H1 (cell line): ENCODE data around the gene C3. TPM values are rescaled to one million over a fixed set of nuclear protein-coding genes. Genes with fewer than 3 reads are reported as not detected.
A peak's percentile ranks its signal among the peaks of the same experiment; 100 is the strongest.

Experiments
- ASH2L ChIP-seq: fragments of 200-600, 300-600 bp; sonication (generic); IDR thresholded peaks from one replicate; pipeline ENCODE4 v1.7.1; 2017; ENCODE audit warnings: low read length
- BRCA1 ChIP-seq: IDR thresholded peaks from 2 replicates; pipeline ENCODE4 v1.6.1; 2012; ENCODE audit warnings: low read depth, low read length, improper control_type of control experiment
- CHD2 ChIP-seq: IDR thresholded peaks from 2 replicates; pipeline ENCODE4 v1.6.1; 2012; ENCODE audit warnings: low read length, improper control_type of control experiment
- CTBP2 ChIP-seq: IDR thresholded peaks from 2 replicates; pipeline ENCODE4 v1.7.0; 2011; ENCODE audit warnings: borderline replicate concordance, mild to moderate bottlenecking, moderate library complexity, mixed read lengths, low read length; ENCODE audit not compliant: insufficient read depth, insufficient read length
- EP300 ChIP-seq, 2 experiments: IDR thresholded peaks; 1 replicate in 1 of 2; 2 replicates in 1 of 2; pipeline ENCODE4 v1.6.1; 2011 to 2012; ENCODE audit warnings: low read depth in 2 of 2, low read length in 2 of 2, mild to moderate bottlenecking in 2 of 2, borderline replicate concordance in 1 of 2, inconsistent platforms in 1 of 2, moderate library complexity in 1 of 2
- EZH2 ChIP-seq: fragments of 200-600 bp; sonication (generic); IDR thresholded peaks from 2 replicates; pipeline ENCODE4 v1.7.1; 2012; ENCODE audit warnings: low read depth, mild to moderate bottlenecking, moderate library complexity, low read length, inconsistent platforms; ENCODE audit not compliant: severe bottlenecking
- GABPA ChIP-seq: IDR thresholded peaks from 2 replicates; pipeline ENCODE4 v1.6.1; 2011; ENCODE audit warnings: mild to moderate bottlenecking, low read length, moderate library complexity, borderline replicate concordance; ENCODE audit not compliant: insufficient read depth
- HDAC6 ChIP-seq: IDR thresholded peaks from one replicate; pipeline ENCODE4 v1.7.1; 2012; ENCODE audit warnings: low read depth, mild to moderate bottlenecking, inconsistent platforms, low read length, moderate library complexity
- MAFK ChIP-seq: IDR thresholded peaks from 2 replicates; pipeline ENCODE4 v1.6.1; 2012; ENCODE audit warnings: low read depth, mild to moderate bottlenecking, improper control_type of control experiment, low read length
- NRF1 ChIP-seq: IDR thresholded peaks from 2 replicates; pipeline ENCODE4 v1.6.1; 2011; ENCODE audit warnings: mild to moderate bottlenecking, low read depth, low read length, improper control_type of control experiment
- PHF8 ChIP-seq: fragments of 200-600 bp; sonication (generic); conservative IDR thresholded peaks from 2 replicates; pipeline ENCODE4 v1.7.1; 2012; ENCODE audit warnings: low read depth, mild to moderate bottlenecking, inconsistent platforms, low read length, moderate library complexity
- POLR2A ChIP-seq, 2 experiments: IDR thresholded peaks; 1 replicate in 1 of 2; 2 replicates in 1 of 2; pipeline ENCODE4 v1.6.1; 2011; ENCODE audit warnings: low read depth in 2 of 2, low read length in 2 of 2, mild to moderate bottlenecking in 2 of 2; ENCODE audit errors: control extremely low read depth in 1 of 2
- RAD21 ChIP-seq, 2 experiments: IDR thresholded peaks in 1 of 2; conservative IDR thresholded peaks in 1 of 2; 2 replicates each; pipeline ENCODE4 v1.6.1; 2011; ENCODE audit warnings: low read depth in 2 of 2, low read length in 2 of 2, improper control_type of control experiment in 1 of 2, inconsistent platforms in 1 of 2, mild to moderate bottlenecking in 1 of 2, moderate library complexity in 1 of 2
- RNF2 ChIP-seq: fragments of 200-900, 300-1000 bp; sonication (generic); IDR thresholded peaks from 2 replicates; pipeline ENCODE4 v1.7.1; 2016; ENCODE audit warnings: borderline replicate concordance, low read depth, mild to moderate bottlenecking, antibody characterized with exemption, low read length; ENCODE audit not compliant: poor library complexity, severe bottlenecking; ENCODE audit errors: missing control alignments
- SP1 ChIP-seq: IDR thresholded peaks from 2 replicates; pipeline ENCODE4 v1.6.1; 2011; ENCODE audit warnings: low read depth, low read length
- TAF1 ChIP-seq: IDR thresholded peaks from 2 replicates; pipeline ENCODE4 v1.6.1; 2011; ENCODE audit warnings: mild to moderate bottlenecking, low read depth, low read length
- TBP ChIP-seq: IDR thresholded peaks from 2 replicates; pipeline ENCODE4 v1.6.1; 2011; ENCODE audit warnings: low read depth, low read length, improper control_type of control experiment
- YY1 ChIP-seq: IDR thresholded peaks from 2 replicates; pipeline ENCODE4 v1.6.1; 2011; ENCODE audit warnings: low read depth, mild to moderate bottlenecking, low read length
- ZNF274 ChIP-seq: IDR thresholded peaks from 2 replicates; pipeline ENCODE4 v1.7.0; 2012; ENCODE audit warnings: low read length, borderline replicate concordance; ENCODE audit errors: extremely low read depth
- polyA plus RNA-seq, 7 experiments: library from polyadenylated mRNA; depleted of rRNA in 3 of 7; stranded (reverse) in 5 of 7; unstranded in 2 of 7; fragments of >200 nt in 5 of 7; fragments of 200-250 nt in 2 of 7; gene quantifications; 1 replicate in 5 of 7; 2 replicates in 1 of 7; 4 replicates in 1 of 7; pipeline versions ENCODE4 v1.2.1 to v1.2.3, GENCODE V29; 2011 to 2013; ENCODE audit warnings: missing spikeins in 2 of 7, mixed read lengths in 2 of 7
- total RNA-seq: library from RNA; stranded (reverse); fragmentation: NEBNext Ultra II Directional; extraction: Animal tissue kit (Norgen Biotek cat#: 25700); gene quantifications from 2 replicates; pipeline ENCODE4 v1.2.1, GENCODE V29; 2021
- TF ChIP-seq, protein P1 (sequence below): IDR thresholded peaks from 2 replicates; pipeline ENCODE4 v1.6.1; 2012; ENCODE audit warnings: inconsistent platforms
- TF ChIP-seq, protein P2 (sequence below): IDR thresholded peaks from 2 replicates; pipeline ENCODE4 v1.6.1; 2011; ENCODE audit warnings: low read depth, mild to moderate bottlenecking, low read length; ENCODE audit not compliant: insufficient read depth

C3 gene
- total and polyA plus RNA-seq, 2 of the 8 experiments (the other 6 are each of a cell fraction or from before 2014, with no cell fraction given), result 6.4 to 12.8 TPM

DNA sequence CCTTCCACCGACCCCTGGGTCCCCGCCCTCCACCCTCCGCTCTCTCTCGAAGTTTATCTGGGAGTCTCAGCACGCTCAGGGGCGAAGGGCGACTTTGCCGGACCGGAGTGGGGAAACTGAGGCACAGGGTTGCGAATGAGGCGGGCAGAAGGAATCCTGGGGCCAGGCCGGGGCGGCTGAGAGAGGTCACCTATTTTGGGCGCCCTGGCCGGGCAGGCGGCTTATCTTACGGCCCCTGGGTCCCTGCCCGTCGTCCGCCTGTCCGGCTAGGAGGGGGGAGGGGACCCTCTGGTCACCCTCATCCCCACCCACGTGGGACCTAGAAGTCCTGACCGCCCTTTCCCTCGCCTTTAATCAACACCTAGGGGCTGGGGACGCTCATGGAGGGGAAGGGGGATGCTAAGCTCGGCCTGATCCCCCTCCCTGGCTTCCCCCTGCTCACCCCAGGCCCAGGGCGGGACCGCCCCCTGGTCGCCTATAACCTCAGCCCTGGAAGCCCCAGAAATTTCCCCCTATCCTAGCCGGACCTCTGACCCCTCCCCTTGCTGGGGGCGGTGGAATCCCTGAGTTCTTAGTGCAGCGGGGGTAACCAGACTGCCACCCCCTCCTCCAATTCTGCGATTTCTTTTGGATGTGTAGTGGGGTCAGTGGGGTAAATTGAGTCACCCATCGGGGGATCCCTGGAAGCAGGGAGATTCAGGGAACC lies 19.6 kb upstream of the C3 start (continued):
- TF ChIP-seq RNF2, result no peak
- no peak for TF ChIP-seq SP1
- TF ChIP-seq RAD21 (IDR thresholded peaks at IDR 0.05 in 1 of 2, conservative IDR thresholded peaks at IDR 0.05 in 1 of 2; ENCODE audit: low read depth in 2 of 2, low read length in 2 of 2), result no peak
- TF ChIP-seq POLR2A (IDR thresholded peaks at IDR 0.05; ENCODE audit: control extremely low read depth in 1 of 2, low read depth in 2 of 2, low read length in 2 of 2), result no peak
- TF ChIP-seq CTBP2, result no peak
- TF ChIP-seq PHF8, result peak; percentile 2; the same call in 1 of the 2 replicates
- no peak for TF ChIP-seq BRCA1
- no peak for TF ChIP-seq ZNF274
- peak; percentile 40 for TF ChIP-seq ASH2L
- no peak for TF ChIP-seq MAFK
- no peak for TF ChIP-seq YY1
- TF ChIP-seq NRF1, result no peak
- no peak for TF ChIP-seq TAF1
- TF ChIP-seq EZH2, result no peak
- no peak for TF ChIP-seq GABPA
- TF ChIP-seq, protein P1, sequence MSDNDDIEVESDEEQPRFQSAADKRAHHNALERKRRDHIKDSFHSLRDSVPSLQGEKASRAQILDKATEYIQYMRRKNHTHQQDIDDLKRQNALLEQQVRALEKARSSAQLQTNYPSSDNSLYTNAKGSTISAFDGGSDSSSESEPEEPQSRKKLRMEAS, result peak; percentile 14; the same call in 1 of the 2 replicates
- TF ChIP-seq TBP, result no peak
- no peak for TF ChIP-seq HDAC6
- no peak for TF ChIP-seq EP300 (IDR thresholded peaks at IDR 0.05; ENCODE audit: borderline replicate concordance in 1 of 2, low read depth in 2 of 2, low read length in 2 of 2)
- TF ChIP-seq CHD2, result no peak
- TF ChIP-seq, protein P2, sequence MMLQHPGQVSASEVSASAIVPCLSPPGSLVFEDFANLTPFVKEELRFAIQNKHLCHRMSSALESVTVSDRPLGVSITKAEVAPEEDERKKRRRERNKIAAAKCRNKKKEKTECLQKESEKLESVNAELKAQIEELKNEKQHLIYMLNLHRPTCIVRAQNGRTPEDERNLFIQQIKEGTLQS, result no peak
